Fibroblast of gingiva (primary cell): ENCODE measurements around the gene XRN2.
"Not testable (repeated sequence)": the region's sequence is repeated elsewhere in the genome, so short reads cannot be mapped to it uniquely, and the experiment has no call there.

Source experiments
- DNase-seq: peaks from one replicate; pipeline ENCODE4 v3.0.0-alpha.2; 2011; ENCODE audit warnings: low read depth

XRN2 gene

GRCh38 chr20:21344961-21345360 is 41.8 kb downstream of the XRN2 start:
- DNase-seq = no peak

- DNase-seq = peak; percentile 33
Observed at GRCh38 chr20:21352703-21353102, 49.6 kb downstream of the XRN2 start.

DNA sequence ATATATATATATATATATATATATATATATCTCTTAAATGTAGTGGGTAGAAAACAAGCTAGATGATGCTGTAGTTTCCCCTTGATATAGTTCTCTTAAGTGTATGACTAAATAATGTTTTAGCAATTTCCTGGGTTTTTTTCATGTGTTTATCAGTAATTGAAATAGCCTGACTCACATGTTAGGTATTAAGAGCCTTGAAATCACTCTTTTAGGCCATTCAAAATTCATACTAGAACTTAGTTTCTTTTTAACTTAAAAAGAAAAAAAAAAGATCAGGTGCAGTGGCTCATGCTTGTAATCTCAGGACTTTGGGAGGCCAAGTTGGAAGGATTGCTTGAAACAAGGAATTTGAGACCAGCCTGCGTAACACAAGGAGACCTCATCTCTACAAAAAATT is 50.1 kb downstream of the XRN2 start:
- peak; percentile 3 for DNase-seq

DNA sequence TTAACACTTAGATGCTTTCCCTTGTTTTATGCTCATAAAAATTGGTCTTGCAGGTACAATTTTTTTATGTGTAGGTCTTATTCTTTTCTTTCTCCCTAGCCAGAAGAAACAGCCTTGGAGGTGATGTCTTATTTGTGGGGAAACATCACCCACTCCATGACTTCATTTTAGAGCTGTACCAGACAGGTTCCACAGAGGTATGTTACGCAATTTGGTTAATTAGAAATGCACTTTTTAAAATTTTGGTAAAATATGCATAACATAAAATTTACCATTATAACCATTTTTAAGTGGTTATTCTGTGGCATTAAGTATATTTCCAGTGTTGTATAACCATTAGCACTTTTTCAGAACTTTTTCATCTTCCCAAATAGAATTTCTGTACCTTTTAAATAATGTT is 52.9 kb downstream of the XRN2 start:
- DNase-seq = no peak

- DNase-seq = no peak
Observed at GRCh38 chr20:21356386-21356785, 53.3 kb downstream of the XRN2 start.

DNA sequence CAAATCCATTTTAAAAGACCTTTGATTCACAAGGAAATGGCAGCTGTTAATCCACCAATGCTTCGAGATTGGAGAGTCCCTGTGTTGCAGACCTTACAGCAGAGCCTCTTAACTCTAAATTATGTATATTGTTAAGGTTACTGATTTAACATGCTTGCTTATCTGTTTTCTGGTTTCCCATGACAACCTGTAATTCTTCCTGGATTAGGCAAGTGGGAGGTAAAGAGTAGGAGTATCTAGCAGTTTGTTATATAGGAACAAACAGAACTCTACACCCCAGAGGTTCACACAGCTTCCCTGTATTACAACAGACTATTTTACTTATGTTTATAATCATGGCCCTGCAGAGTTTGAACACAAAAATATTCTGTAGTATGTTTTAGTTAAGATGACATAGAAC is 54.7 kb downstream of the XRN2 start:
- DNase-seq = no peak

DNA sequence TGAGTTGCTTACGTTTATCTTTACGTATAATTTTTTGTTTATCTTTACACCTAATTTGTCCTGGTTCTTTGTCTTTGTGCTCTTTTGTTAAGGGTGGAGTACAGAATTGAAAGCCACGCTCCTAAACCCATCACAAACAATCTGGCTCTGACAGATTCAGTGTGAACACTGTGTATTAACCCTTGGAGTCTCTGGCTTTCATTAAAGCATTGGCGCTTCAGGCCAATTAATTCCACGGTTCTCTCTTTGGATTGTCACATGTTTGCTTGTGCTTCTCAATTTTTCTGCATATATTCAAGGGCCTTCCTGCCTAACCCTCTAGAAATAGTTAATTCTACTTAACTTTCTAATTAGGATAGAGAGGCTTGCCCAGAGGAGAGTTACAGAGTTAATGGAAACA is 55.6 kb downstream of the XRN2 start:
- no peak for DNase-seq

- peak; percentile 78 for DNase-seq
Observed at GRCh38 chr20:21360705-21361104, 57.6 kb downstream of the XRN2 start.

DNA sequence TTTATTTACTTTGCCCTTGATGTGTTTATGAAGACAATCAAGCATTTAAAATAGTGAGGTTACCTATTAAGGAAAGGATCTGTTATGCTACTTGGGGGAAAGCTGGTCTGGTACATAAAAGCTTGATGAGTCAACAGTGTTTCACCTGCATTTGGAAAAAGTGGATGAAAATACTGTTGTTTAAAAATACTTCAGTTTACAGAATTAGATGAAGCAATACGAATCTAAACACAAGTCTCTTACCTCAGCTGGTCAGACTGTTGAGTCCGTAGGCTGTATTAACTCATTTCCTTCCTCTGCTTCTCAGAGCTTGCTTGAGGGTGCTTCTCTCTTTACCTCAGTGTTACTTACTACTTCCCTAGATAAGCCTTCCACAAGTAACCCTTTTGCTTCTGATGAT is 58.1 kb downstream of the XRN2 start:
- DNase-seq = peak; percentile 25

DNA sequence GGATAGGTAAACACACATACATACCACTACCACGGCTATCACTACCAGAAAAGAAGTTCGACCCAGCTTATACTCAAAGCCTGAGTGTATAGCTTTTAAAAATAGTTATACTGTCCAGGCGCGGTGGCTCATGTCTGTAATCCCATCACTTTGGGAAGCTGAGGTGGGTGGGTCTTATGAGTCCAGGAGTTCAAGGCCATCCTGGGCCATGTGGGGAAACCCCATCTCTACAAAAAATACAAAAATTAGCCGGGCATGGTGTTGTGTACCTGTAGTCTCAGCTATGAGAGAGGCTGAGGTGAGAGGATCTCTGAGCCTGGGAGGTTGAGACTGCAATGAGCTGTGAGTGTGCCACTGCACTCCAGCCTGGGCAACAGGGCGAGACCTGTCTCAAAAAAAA is 61.3 kb downstream of the XRN2 start:
- no peak for DNase-seq

GRCh38 chr20:21365771-21366170 is 62.6 kb downstream of the XRN2 start:
- no peak for DNase-seq

DNA sequence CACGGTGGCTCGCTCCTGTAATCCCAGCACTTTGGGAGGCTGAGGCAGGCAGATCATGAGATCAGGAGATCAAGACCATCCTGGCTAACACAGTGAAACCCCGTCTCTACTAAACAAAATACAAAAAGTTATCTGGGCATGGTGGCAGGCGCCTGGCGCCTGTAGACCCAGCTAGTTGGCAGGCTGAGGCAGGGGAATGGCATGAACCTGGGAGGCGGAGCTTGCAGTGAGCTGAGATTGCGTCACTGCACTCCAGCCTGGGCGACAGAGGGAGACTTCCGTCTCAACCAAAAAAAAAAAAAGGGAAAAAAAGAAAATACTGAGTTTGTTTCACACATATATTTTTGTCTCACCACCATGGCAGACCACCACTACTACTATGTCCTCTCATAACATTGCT is 63.1 kb downstream of the XRN2 start:
- not testable (repeated sequence) for DNase-seq

- no peak for DNase-seq
Observed at GRCh38 chr20:21368791-21369190, 65.7 kb downstream of the XRN2 start.

DNA sequence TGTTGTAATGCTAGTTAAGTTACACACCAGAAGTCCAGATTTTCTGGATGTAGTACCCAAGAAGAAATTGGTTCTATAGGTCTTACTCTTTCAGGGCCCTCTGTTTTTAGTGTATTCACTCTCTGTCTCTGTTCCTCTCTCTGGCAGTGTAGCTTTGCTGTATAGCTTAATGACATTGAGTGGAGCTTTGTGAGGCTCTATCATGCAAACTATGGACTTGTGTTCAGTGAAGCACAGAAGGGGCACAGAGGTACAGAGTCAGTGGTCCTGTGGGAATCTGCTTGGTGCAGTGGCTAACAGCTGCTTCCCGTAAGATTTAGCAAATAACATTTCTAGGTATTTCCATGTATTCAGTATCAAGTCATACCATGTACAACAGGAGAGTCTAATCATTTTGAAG is 68.1 kb downstream of the XRN2 start:
- DNase-seq = no peak

GRCh38 chr20:21372016-21372415 is 68.9 kb downstream of the XRN2 start:
- DNase-seq = no peak

DNA sequence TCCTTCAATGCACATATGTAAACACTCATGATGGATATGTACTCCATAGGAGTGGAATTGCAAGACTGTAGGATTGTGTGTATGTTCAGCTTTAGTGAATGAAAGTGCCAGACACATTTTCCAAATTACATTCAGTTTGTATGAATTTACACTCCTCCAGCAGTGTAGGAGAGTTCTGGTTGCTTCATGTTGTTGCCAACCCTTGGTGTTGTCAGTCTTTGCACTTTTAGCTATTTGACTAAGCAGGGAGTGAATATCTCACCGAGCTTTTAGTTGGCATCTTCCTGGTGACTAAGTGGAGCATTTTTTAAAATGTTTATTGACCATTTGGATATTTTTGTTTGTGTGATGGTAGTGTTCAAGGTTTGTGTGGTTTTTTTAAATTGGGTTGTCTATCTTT is 70.3 kb downstream of the XRN2 start:
- DNase-seq = no peak

- DNase-seq = no peak
Observed at GRCh38 chr20:21376626-21377025, 73.5 kb downstream of the XRN2 start.

DNA sequence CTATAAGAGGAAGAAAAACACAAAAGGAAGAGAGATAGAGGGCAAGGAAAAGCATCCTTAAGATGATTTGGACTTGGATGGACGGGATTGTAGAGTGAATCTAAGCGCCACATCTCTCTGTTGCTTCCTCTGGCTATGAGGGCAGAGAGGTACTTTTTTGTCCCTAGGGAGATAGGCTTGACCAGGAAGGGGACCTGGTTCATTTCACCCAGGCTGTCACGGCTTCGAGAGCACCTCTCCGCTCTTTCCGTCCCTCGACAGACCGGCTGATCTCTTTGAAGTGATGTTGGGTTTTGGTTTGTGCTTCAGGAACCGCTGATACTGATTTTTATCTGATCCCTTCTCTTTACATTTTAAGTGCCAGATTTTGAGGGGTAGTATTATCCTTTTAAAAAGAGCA is 74.6 kb downstream of the XRN2 start:
- DNase-seq = no peak

- no peak for DNase-seq
Observed at GRCh38 chr20:21378259-21378658, 75.1 kb downstream of the XRN2 start.

GRCh38 chr20:21380711-21381110 is 77.6 kb downstream of the XRN2 start:
- DNase-seq = no peak

GRCh38 chr20:21381619-21382018 is 78.5 kb downstream of the XRN2 start:
- no peak for DNase-seq

GRCh38 chr20:21384308-21384892 is 81.3 kb downstream of the XRN2 start:
- no peak for DNase-seq

DNA sequence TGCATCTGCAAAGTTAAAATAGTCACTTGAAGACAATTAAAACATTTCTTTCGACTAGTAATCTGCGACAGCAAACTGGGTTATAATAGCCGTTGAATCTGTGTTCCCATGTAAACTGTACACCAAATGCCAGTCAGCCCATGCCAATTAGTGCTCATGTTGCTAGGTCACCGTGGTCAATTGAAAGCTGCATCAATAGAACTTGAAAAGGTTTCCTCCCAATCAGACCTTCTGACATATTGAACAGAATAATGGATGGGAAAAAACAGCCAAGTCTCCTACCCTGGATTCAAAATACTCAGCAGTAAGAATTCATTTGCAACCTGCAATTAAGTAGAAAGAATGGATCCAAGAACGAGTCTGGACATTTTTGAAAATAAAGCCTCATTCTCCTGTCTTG is 83.0 kb downstream of the XRN2 start:
- no peak for DNase-seq

GRCh38 chr20:21387528-21387927 is 84.4 kb downstream of the XRN2 start:
- DNase-seq = no peak

DNA sequence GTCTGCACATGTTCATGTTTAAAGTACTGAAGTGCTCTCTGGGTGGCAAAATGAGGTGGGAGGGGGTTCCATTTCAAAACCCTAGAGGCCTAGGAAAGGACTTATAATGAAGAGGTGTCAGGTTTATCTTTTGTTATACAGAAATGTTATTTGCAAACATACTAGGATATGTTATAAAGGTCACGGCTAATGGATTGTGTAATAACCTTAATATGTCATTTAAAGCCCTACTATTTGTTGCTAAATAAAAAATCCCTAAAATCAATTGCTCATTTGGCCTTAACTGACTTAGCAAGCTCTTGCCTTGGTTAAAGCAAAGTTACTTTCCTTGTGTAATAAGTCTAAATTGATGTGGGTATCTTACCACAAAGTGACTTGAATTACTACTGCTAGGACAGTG is 85.4 kb downstream of the XRN2 start:
- DNase-seq = peak; percentile 2
